HL-60 (cell line): Measurements from ENCODE around the gene LFNG.

Experiments used
- DNase-seq, 2 experiments: peaks; one replicate each; pipeline ENCODE4 v3.0.0-alpha.2; 2010 to 2020; ENCODE audit warnings: low read depth in 1 of 2, low spot score in 1 of 2
- H3K27ac ChIP-seq: fragments of 250-450 bp; sonication (Bioruptor Pico); replicated peaks from 2 replicates; pipeline ENCODE4 v1.5.1; 2020; ENCODE audit warnings: mild to moderate bottlenecking, moderate library complexity
- H3K27me3 ChIP-seq: fragments of 250-450 bp; sonication (Bioruptor Pico); 2 replicates; pipeline ENCODE4 v1.5.1; 2021; ENCODE audit warnings: mild to moderate bottlenecking, moderate library complexity; ENCODE audit not compliant: insufficient read depth, poor library complexity, severe bottlenecking
- H3K4me3 ChIP-seq: replicated peaks from 2 replicates; pipeline ENCODE4 v1.5.1; 2011; ENCODE audit warnings: mild to moderate bottlenecking, control low read depth, low read length; ENCODE audit not compliant: insufficient read depth
- CTCF ChIP-seq: IDR thresholded peaks from one replicate; pipeline ENCODE4 v1.5.1; 2011; ENCODE audit warnings: low read length, control low read depth, inconsistent platforms; ENCODE audit not compliant: insufficient read depth
- GABPA ChIP-seq: IDR thresholded peaks from 2 replicates; pipeline ENCODE4 v1.6.1; 2012; ENCODE audit warnings: low read depth
- POLR2AphosphoS5 ChIP-seq: IDR thresholded peaks from 2 replicates; pipeline ENCODE4 v1.6.1; 2012; ENCODE audit warnings: low read depth
- REST ChIP-seq: IDR thresholded peaks from 2 replicates; pipeline ENCODE4 v1.6.1; 2012; ENCODE audit warnings: low read depth; ENCODE audit not compliant: insufficient replicate concordance
- SPI1 ChIP-seq: IDR thresholded peaks from 2 replicates; pipeline ENCODE4 v1.6.1; 2012; ENCODE audit warnings: low read depth, mild to moderate bottlenecking, borderline replicate concordance

The LFNG gene

GRCh38 chr7:2507917-2508306, 11.7 kb upstream of the LFNG start:
- no peak overlapping the region for H3K27ac ChIP-seq
- H3K4me3 ChIP-seq = no peak overlapping the region
- no peak for TF ChIP-seq CTCF
- no peak for TF ChIP-seq GABPA
- no peak for DNase-seq
- H3K27me3 ChIP-seq = no peaks in the 10 kb centered on the region

- peak overlapping the region; percentile 19 for H3K27ac ChIP-seq
- DNase-seq = peak; percentile 83 to 91
Measured at GRCh38 chr7:2508327-2509215, 11.0 kb upstream of the LFNG start.

GRCh38 chr7:2509298-2509906, 10.2 kb upstream of the LFNG start:
- Histone ChIP-seq H3K4me3 (no peak overlapping the region), H3K27ac (no peak overlapping the region), H3K27me3 (no peaks in the 10 kb centered on the region)
- DNase-seq = no peak
- TF ChIP-seq POLR2AphosphoS5 (no peak), SPI1 (no peak), REST (no peak), CTCF (no peak), GABPA (no peak)

More at GRCh38 chr7:2508327-2509215, 11.0 kb upstream of the LFNG start:
- Histone ChIP-seq H3K27me3 (no peaks in the 10 kb centered on the region), H3K4me3 (peak overlapping the region; percentile 13; the same call in 1 of the 2 replicates)
- TF ChIP-seq CTCF (no peak), REST (no peak), GABPA (no peak), SPI1 (no peak), POLR2AphosphoS5 (peak; percentile 87)
